H7 (cell line): ENCODE data around the gene CLEC16A. TPM values are rescaled to one million over a fixed set of nuclear protein-coding genes. Genes with fewer than 3 reads are reported as not detected.
A peak's percentile ranks its signal among the peaks of the same experiment; 100 is the strongest.

Experiments
- DNase-seq: peaks from one replicate; pipeline ENCODE4 v3.0.0; 2012
- H3K27me3 ChIP-seq: 2 replicates; pipeline ENCODE4 v1.6.0; 2011; ENCODE audit warnings: mild to moderate bottlenecking, low read length; ENCODE audit not compliant: control insufficient read depth, insufficient read depth
- H3K36me3 ChIP-seq: replicated peaks from 2 replicates; pipeline ENCODE4 v1.5.1; 2011; ENCODE audit warnings: low read length; ENCODE audit not compliant: control insufficient read depth, insufficient read depth
- H3K4me3 ChIP-seq: 2 replicates; pipeline ENCODE4 v1.5.1; 2011; ENCODE audit warnings: low read depth, mild to moderate bottlenecking, control low read depth, low read length, moderate library complexity; ENCODE audit not compliant: insufficient read depth
- total RNA-seq: library from RNA; depleted of rRNA; stranded (reverse); fragments of >200 nt; shearing (Covaris generic); gene quantifications from 2 replicates; pipeline ENCODE4 v1.2.3, GENCODE V29; 2014

The CLEC16A gene
- total RNA-seq, 1 experiment from 2014 or later = 12.0 TPM

GRCh38 chr16:11151885-11152629 is 207.7 kb downstream of the CLEC16A start:
- no peak for DNase-seq
- no peaks in the 10 kb centered on the region for H3K36me3 ChIP-seq
- H3K27me3 ChIP-seq = no peaks in the 10 kb centered on the region
- H3K4me3 ChIP-seq = no peak overlapping the region

GRCh38 chr16:11152677-11153331 is 208.4 kb downstream of the CLEC16A start:
- no peak for DNase-seq
- Histone ChIP-seq H3K36me3 (no peaks in the 10 kb centered on the region), H3K27me3 (no peaks in the 10 kb centered on the region), H3K4me3 (no peak overlapping the region)

GRCh38 chr16:11155284-11155806 is 211.0 kb downstream of the CLEC16A start:
- H3K36me3 ChIP-seq = no peaks in the 10 kb centered on the region
- DNase-seq = no peak

GRCh38 chr16:11156401-11156800 is 212.0 kb downstream of the CLEC16A start:
- H3K36me3 ChIP-seq = no peaks in the 10 kb centered on the region
- DNase-seq = peak; percentile 47
- no peaks in the 10 kb centered on the region for H3K27me3 ChIP-seq
- H3K4me3 ChIP-seq = no peak overlapping the region

More at GRCh38 chr16:11155284-11155806, 211.0 kb downstream of the CLEC16A start:
- no peak overlapping the region for H3K4me3 ChIP-seq
- no peaks in the 10 kb centered on the region for H3K27me3 ChIP-seq

- Histone ChIP-seq H3K4me3 (no peak overlapping the region), H3K36me3 (no peaks in the 10 kb centered on the region)
Observed at GRCh38 chr16:11157143-11157542, 212.8 kb downstream of the CLEC16A start.

GRCh38 chr16:11158018-11158417 is 213.7 kb downstream of the CLEC16A start:
- no peak for DNase-seq
- Histone ChIP-seq H3K27me3 (no peaks in the 10 kb centered on the region), H3K4me3 (no peak overlapping the region), H3K36me3 (no peaks in the 10 kb centered on the region)

More at GRCh38 chr16:11157143-11157542, 212.8 kb downstream of the CLEC16A start:
- no peak for DNase-seq
- H3K27me3 ChIP-seq = no peaks in the 10 kb centered on the region

- no peak for DNase-seq
- no peak overlapping the region for H3K4me3 ChIP-seq
- H3K36me3 ChIP-seq = no peaks in the 10 kb centered on the region
- no peaks in the 10 kb centered on the region for H3K27me3 ChIP-seq
Observed at GRCh38 chr16:11159282-11159681, 214.9 kb downstream of the CLEC16A start.

GRCh38 chr16:11160676-11161115 is 216.3 kb downstream of the CLEC16A start:
- no peak overlapping the region for H3K4me3 ChIP-seq
- H3K36me3 ChIP-seq = no peaks in the 10 kb centered on the region
- no peaks in the 10 kb centered on the region for H3K27me3 ChIP-seq
- no peak for DNase-seq

GRCh38 chr16:11161439-11161838 is 217.1 kb downstream of the CLEC16A start:
- DNase-seq = no peak
- H3K27me3 ChIP-seq = no peaks in the 10 kb centered on the region
- H3K4me3 ChIP-seq = no peak overlapping the region
- H3K36me3 ChIP-seq = no peaks in the 10 kb centered on the region

- no peaks in the 10 kb centered on the region for H3K36me3 ChIP-seq
- no peak for DNase-seq
- H3K4me3 ChIP-seq = no peak overlapping the region
- H3K27me3 ChIP-seq = no peaks in the 10 kb centered on the region
Observed at GRCh38 chr16:11161974-11162373, 217.6 kb downstream of the CLEC16A start.

GRCh38 chr16:11162586-11163268 is 218.4 kb downstream of the CLEC16A start:
- Histone ChIP-seq H3K27me3 (no peaks in the 10 kb centered on the region), H3K4me3 (no peak overlapping the region), H3K36me3 (no peaks in the 10 kb centered on the region)
- DNase-seq = no peak

GRCh38 chr16:11163761-11164261 is 219.4 kb downstream of the CLEC16A start:
- Histone ChIP-seq H3K36me3 (no peaks in the 10 kb centered on the region), H3K27me3 (no peaks in the 10 kb centered on the region), H3K4me3 (no peak overlapping the region)
- no peak for DNase-seq

GRCh38 chr16:11164482-11165270 is 220.3 kb downstream of the CLEC16A start:
- H3K36me3 ChIP-seq = no peaks in the 10 kb centered on the region
- no peak overlapping the region for H3K4me3 ChIP-seq
- H3K27me3 ChIP-seq = no peaks in the 10 kb centered on the region
- DNase-seq = no peak

- Histone ChIP-seq H3K36me3 (no peaks in the 10 kb centered on the region), H3K4me3 (no peak overlapping the region), H3K27me3 (no peaks in the 10 kb centered on the region)
- DNase-seq = no peak
Observed at GRCh38 chr16:11165349-11165748, 221.0 kb downstream of the CLEC16A start.
